CD4-positive, alpha-beta memory T cell (primary cell): Measurements from ENCODE around the gene OTUD5. TPM values are rescaled to one million over a fixed set of nuclear protein-coding genes. Genes with fewer than 3 reads are reported as not detected.
"Not testable (repeated sequence)": the region's sequence is repeated elsewhere in the genome, so short reads cannot be mapped to it uniquely, and the experiment has no call there.

Experiments
- CTCF ChIA-PET: fragments of 350-600 bp; sonication (Branson Sonifier 250); formaldehyde crosslinking; loops from one replicate; lab custom pipeline; 2021; ENCODE audit warnings: inconsistent platforms; ENCODE audit not compliant: partially characterized antibody; lab: Charles Lee
- POLR2A ChIA-PET: fragments of 350-600 bp; sonication (Branson Sonifier 250); formaldehyde crosslinking; loops from one replicate; lab custom pipeline; 2021; ENCODE audit not compliant: partially characterized antibody; lab: Charles Lee
- DNase-seq, 5 donors: peaks; one replicate each; pipeline versions ENCODE4 v3.0.0 to v3.0.0-alpha.2; 2020 to 2022; ENCODE audit warnings: mixed read lengths in 1 of 5
- H3K27ac ChIP-seq: one replicate; pipeline ENCODE4 v1.7.0; 2013; ENCODE audit warnings: low read depth, low read length
- H3K27me3 ChIP-seq: 2 replicates; pipeline ENCODE4 v1.7.0; 2013; ENCODE audit warnings: mild to moderate bottlenecking, low read length, moderate library complexity; ENCODE audit not compliant: insufficient read depth
- H3K36me3 ChIP-seq: 2 replicates; pipeline ENCODE4 v1.7.0; 2013; ENCODE audit warnings: mild to moderate bottlenecking, low read length, moderate library complexity; ENCODE audit not compliant: insufficient read depth
- H3K4me1 ChIP-seq: 2 replicates; pipeline ENCODE4 v1.7.0; 2013; ENCODE audit warnings: mild to moderate bottlenecking, low read length, moderate library complexity; ENCODE audit not compliant: insufficient read depth
- H3K4me3 ChIP-seq, 2 donors: one replicate each; pipeline ENCODE4 v1.7.0; 2013; ENCODE audit warnings: low read length in 2 of 2, mild to moderate bottlenecking in 1 of 2
- H3K9me3 ChIP-seq, 2 donors: one replicate each; pipeline ENCODE4 v1.7.0; 2013; ENCODE audit warnings: low read length in 2 of 2, control low read depth in 1 of 2; ENCODE audit not compliant: control insufficient read depth in 1 of 2
- H3K27ac Mint-ChIP-seq, 7 donors: one replicate each; pipeline ENCODE4 v1.8.0; 2020 to 2021; ENCODE audit warnings: mixed read lengths in 7 of 7, mild to moderate bottlenecking in 6 of 7, inconsistent platforms in 3 of 7, moderate library complexity in 3 of 7
- H3K27me3 Mint-ChIP-seq, 2 donors: one replicate each; pipeline ENCODE4 v1.8.0; 2020 to 2021; ENCODE audit warnings: mixed read lengths in 2 of 2
- H3K36me3 Mint-ChIP-seq, 2 donors: one replicate each; pipeline ENCODE4 v1.8.0; 2020 to 2021; ENCODE audit warnings: mixed read lengths in 2 of 2, inconsistent platforms in 1 of 2, mild to moderate bottlenecking in 1 of 2
- H3K4me1 Mint-ChIP-seq, 4 donors: one replicate each; pipeline ENCODE4 v1.8.0; 2020 to 2021; ENCODE audit warnings: mixed read lengths in 4 of 4, mild to moderate bottlenecking in 1 of 4
- H3K4me3 Mint-ChIP-seq, 8 donors: one replicate each; pipeline ENCODE4 v1.8.0; 2020 to 2021; ENCODE audit warnings: mixed read lengths in 8 of 8, mild to moderate bottlenecking in 7 of 8, moderate library complexity in 6 of 8, inconsistent platforms in 3 of 8
- H3K9me3 Mint-ChIP-seq, 8 donors: one replicate each; pipeline ENCODE4 v1.8.0; 2020 to 2021; ENCODE audit warnings: mixed read lengths in 8 of 8, mild to moderate bottlenecking in 5 of 8, inconsistent platforms in 3 of 8, moderate library complexity in 1 of 8
- intact Hi-C: fragments of 100-400 bp; cut with micrococcal nuclease; formaldehyde crosslinking; loops from one replicate; pipeline ENCODE4 v1.15.1; 2023
- polyA plus RNA-seq, 2 donors: library from polyadenylated mRNA; unstranded; fragments of 300-500 nt; fragmentation: Illumina TruSeq; gene quantifications; one replicate each; pipeline ENCODE4 v1.2.3, GENCODE V29; 2021
- total RNA-seq, 2 experiments: library from RNA; stranded (reverse); gene quantifications; one replicate each; pipeline ENCODE4 v1.2.3, GENCODE V29; 2021

OTUD5 gene
- total and polyA plus RNA-seq, 4 experiments from 2014 or later, result 16.5 to 94.5 (median 68.8) TPM

GRCh38 chrX:48983081-48983480 is 25.7 kb upstream of the OTUD5 start:
- ChIA-PET POLR2A (interaction anchor here (1.2 kb wide), 1 partner anchor 25 kb away, joined by 3 read pairs; no protein-coding TSS in a partner anchor), CTCF (no interaction called here)
- Mint-ChIP-seq H3K36me3 (peaks cover 26 to 40% of the 10 kb centered on the region in 2 donors), H3K4me1 (no peaks in the 10 kb centered on the region), H3K4me3 (no peak overlapping the region), H3K9me3 (no peaks in the 10 kb centered on the region), H3K27ac (peak overlapping the region in 1 of 7 donors; percentile 42), H3K27me3 (no peaks in the 10 kb centered on the region)
- H3K27me3 ChIP-seq, result no peaks in the 10 kb centered on the region
- peaks cover 30% of the 10 kb centered on the region for H3K36me3 ChIP-seq
- H3K9me3 ChIP-seq, result no peaks in the 10 kb centered on the region
- no peaks in the 10 kb centered on the region for H3K4me1 ChIP-seq
- intact Hi-C loops, result no loop called here
- DNase-seq, result no peak
- no peak overlapping the region for H3K27ac ChIP-seq
- H3K4me3 ChIP-seq, result no peak overlapping the region

- no peak overlapping the region for H3K4me3 ChIP-seq
- DNase-seq, result no peak
- Mint-ChIP-seq H3K27ac (no peak overlapping the region), H3K4me1 (no peaks in the 10 kb centered on the region), H3K4me3 (no peak overlapping the region), H3K27me3 (no peaks in the 10 kb centered on the region), H3K36me3 (peaks cover 29 to 47% of the 10 kb centered on the region in 2 donors), H3K9me3 (no peaks in the 10 kb centered on the region)
- no peak overlapping the region for H3K27ac ChIP-seq
- H3K9me3 ChIP-seq, result no peaks in the 10 kb centered on the region
- no peaks in the 10 kb centered on the region for H3K4me1 ChIP-seq
- peaks cover 28% of the 10 kb centered on the region for H3K36me3 ChIP-seq
- ChIA-PET CTCF (no interaction called here), POLR2A (no interaction called here)
- no peaks in the 10 kb centered on the region for H3K27me3 ChIP-seq
- intact Hi-C loops, result no loop called here
These were observed 23.8 kb upstream of the OTUD5 start for GRCh38 chrX:48981178-48981577.

DNA sequence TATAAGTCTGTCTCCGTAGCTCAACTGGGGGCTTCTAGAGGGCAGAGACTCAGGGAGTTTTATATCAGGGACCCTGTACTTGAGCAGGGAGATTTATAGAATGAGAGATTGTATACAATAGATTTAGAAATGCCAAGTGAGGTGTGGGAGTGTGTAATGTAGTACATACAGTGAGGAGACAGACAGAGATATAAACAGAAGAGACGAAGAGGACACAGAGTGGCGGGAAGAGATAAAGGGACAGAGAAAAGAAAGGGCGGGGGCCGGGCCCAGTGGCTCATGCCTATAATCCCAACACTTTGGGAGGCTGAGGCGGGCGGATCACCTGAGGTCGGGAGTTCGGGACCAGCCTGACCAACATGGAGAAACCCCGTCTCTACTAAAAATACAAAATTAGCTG is 22.9 kb upstream of the OTUD5 start:
- H3K27me3 Mint-ChIP-seq, DNase-seq, CTCF ChIA-PET, H3K9me3 ChIP-seq, H3K27ac ChIP-seq, POLR2A ChIA-PET, H3K27me3 ChIP-seq, H3K4me3 ChIP-seq, H3K4me1 ChIP-seq, intact Hi-C loops, H3K4me3 Mint-ChIP-seq, H3K9me3 Mint-ChIP-seq, H3K27ac Mint-ChIP-seq, H3K4me1 Mint-ChIP-seq: not testable (repeated sequence)
- H3K36me3 ChIP-seq, result peaks cover 28% of the 10 kb centered on the region
- H3K36me3 Mint-ChIP-seq, result peaks cover 29 to 46% of the 10 kb centered on the region in 2 donors

- Histone ChIP-seq H3K9me3 (no peaks in the 10 kb centered on the region), H3K27me3 (no peaks in the 10 kb centered on the region), H3K36me3 (peaks cover 16% of the 10 kb centered on the region), H3K27ac (no peak overlapping the region), H3K4me1 (no peaks in the 10 kb centered on the region), H3K4me3 (no peak overlapping the region)
- Mint-ChIP-seq H3K9me3 (no peaks in the 10 kb centered on the region), H3K36me3 (peaks cover 25 to 41% of the 10 kb centered on the region in 2 donors), H3K4me1 (peaks cover 0 to 2% (median 1%) of the 10 kb centered on the region in 4 donors), H3K27ac (peak overlapping the region in 2 of 7 donors; percentile 30 to 74), H3K4me3 (no peak overlapping the region), H3K27me3 (no peaks in the 10 kb centered on the region)
- DNase-seq, result no peak
- CTCF ChIA-PET, result no interaction called here
- POLR2A ChIA-PET, result no interaction called here
- intact Hi-C loops, result no loop called here
These were observed 20.8 kb upstream of the OTUD5 start for GRCh38 chrX:48978226-48978625.

DNA sequence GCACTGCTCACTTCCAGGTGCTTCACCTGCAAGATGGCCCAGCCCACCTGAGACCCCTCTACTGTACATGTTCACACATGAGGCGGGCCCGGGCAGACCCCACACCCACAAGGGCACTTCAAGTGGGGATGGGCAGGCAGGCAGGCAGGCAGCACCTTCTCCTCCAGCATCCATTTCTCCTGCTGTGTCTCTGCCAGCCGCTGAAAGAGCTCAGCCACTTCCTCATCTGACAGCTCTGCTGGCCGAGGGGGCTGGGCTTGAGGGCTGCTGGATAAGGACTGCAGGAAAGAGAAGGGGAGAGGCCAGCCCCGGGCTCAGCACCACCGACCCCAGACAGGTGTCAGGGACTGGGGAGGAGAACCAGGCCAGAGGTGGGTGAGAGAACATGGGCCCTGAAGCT is 18.7 kb upstream of the OTUD5 start:
- no peaks in the 10 kb centered on the region for H3K9me3 Mint-ChIP-seq
- peaks cover 4% of the 10 kb centered on the region for H3K36me3 ChIP-seq
- H3K4me1 Mint-ChIP-seq, result peaks cover 7 to 17% (median 10%) of the 10 kb centered on the region in 4 donors
- peaks cover 9% of the 10 kb centered on the region for H3K4me1 ChIP-seq
- DNase-seq, result no peak
- intact Hi-C loops, result no loop called here
- no peak overlapping the region for H3K27ac ChIP-seq
- no peak overlapping the region for H3K4me3 Mint-ChIP-seq
- no peaks in the 10 kb centered on the region for H3K9me3 ChIP-seq
- ChIA-PET CTCF (no interaction called here), POLR2A (interaction anchor here (0.6 kb wide), 1 partner anchor 18 kb away, joined by 3 read pairs; no protein-coding TSS in a partner anchor)
- H3K4me3 ChIP-seq, result no peak overlapping the region
- H3K36me3 Mint-ChIP-seq, result peaks cover 20 to 34% of the 10 kb centered on the region in 2 donors
- no peak overlapping the region for H3K27ac Mint-ChIP-seq
- H3K27me3 Mint-ChIP-seq, result no peaks in the 10 kb centered on the region
- H3K27me3 ChIP-seq, result no peaks in the 10 kb centered on the region

- Mint-ChIP-seq H3K27me3 (no peaks in the 10 kb centered on the region), H3K4me3 (no peak overlapping the region)
- POLR2A ChIA-PET, result no interaction called here
These were observed 18.1 kb upstream of the OTUD5 start for GRCh38 chrX:48975541-48975940.

DNA sequence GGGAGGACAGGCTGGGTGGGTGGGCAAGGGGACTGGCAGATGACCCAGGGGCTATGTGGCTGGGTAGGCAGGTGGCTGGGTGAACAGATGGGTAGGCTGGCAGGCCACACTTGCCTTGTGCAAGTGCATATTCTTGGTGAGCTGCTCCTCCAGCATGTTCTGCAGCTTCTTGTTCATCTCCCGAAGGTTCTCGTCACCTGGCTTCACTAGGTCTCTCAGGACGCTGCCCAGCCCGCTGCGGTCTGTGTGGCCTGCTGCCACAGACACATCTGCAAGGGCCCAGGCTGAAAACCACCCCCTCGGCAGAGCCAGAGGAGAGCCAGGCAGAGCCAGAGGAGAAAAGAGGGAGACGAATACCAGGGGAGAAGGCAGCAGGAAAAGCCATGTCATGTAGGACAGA is 17.6 kb upstream of the OTUD5 start:
- H3K4me3 Mint-ChIP-seq, result no peak overlapping the region
- peaks cover 16 to 27% of the 10 kb centered on the region in 2 donors for H3K36me3 Mint-ChIP-seq
- POLR2A ChIA-PET, result no interaction called here

More at GRCh38 chrX:48975541-48975940, 18.1 kb upstream of the OTUD5 start:
- Histone ChIP-seq H3K36me3 (no peaks in the 10 kb centered on the region), H3K4me1 (peaks cover 9% of the 10 kb centered on the region), H3K27ac (no peak overlapping the region), H3K27me3 (no peaks in the 10 kb centered on the region), H3K9me3 (no peaks in the 10 kb centered on the region), H3K4me3 (no peak overlapping the region)
- DNase-seq, result no peak
- intact Hi-C loops, result no loop called here
- peaks cover 7 to 21% (median 10%) of the 10 kb centered on the region in 4 donors for H3K4me1 Mint-ChIP-seq
- H3K27ac Mint-ChIP-seq, result peak overlapping the region in 1 of 7 donors; percentile 38
- H3K9me3 Mint-ChIP-seq, result no peaks in the 10 kb centered on the region
- CTCF ChIA-PET, result no interaction called here
- peaks cover 16 to 31% of the 10 kb centered on the region in 2 donors for H3K36me3 Mint-ChIP-seq

More for the DNA sequence above, 17.6 kb upstream of the OTUD5 start:
- H3K27ac ChIP-seq, result no peak overlapping the region
- H3K4me1 Mint-ChIP-seq, result peaks cover 7 to 23% (median 11%) of the 10 kb centered on the region in 4 donors
- H3K4me1 ChIP-seq, result peaks cover 9% of the 10 kb centered on the region
- no peaks in the 10 kb centered on the region for H3K27me3 ChIP-seq
- CTCF ChIA-PET, result interaction anchor here (4.6 kb wide), 1 partner anchor 68 kb away, joined by 23 read pairs; the partner anchor contains the start of gene TFE3
- no peak overlapping the region for H3K27ac Mint-ChIP-seq
- H3K9me3 ChIP-seq, result no peaks in the 10 kb centered on the region
- intact Hi-C loops, result no loop called here
- no peak for DNase-seq
- no peaks in the 10 kb centered on the region for H3K9me3 Mint-ChIP-seq
- H3K36me3 ChIP-seq, result no peaks in the 10 kb centered on the region
- H3K4me3 ChIP-seq, result no peak overlapping the region
- no peaks in the 10 kb centered on the region for H3K27me3 Mint-ChIP-seq
